ENCODE data around the gene FCHSD2.

- no peak for TF ChIP-seq POLR2A (IDR thresholded peaks at IDR 0.05)
- no peak for TF ChIP-seq CTCF (IDR thresholded peaks at IDR 0.05)
- no peak for TF ChIP-seq EP300 (IDR thresholded peaks at IDR 0.05)
These were observed 15.2 kb downstream of the FCHSD2 start for GRCh38 chr11:73126804-73127480.
